Suppressor macrophage (primary cell): ENCODE measurements around the gene ABCC10.
"Not testable (repeated sequence)": the region's sequence is repeated elsewhere in the genome, so short reads cannot be mapped to it uniquely, and the experiment has no call there.

Experiments used
- DNase-seq, 4 experiments: peaks; one replicate each; pipeline ENCODE4 v3.0.0-alpha.2; 2020 to 2022

Gene ABCC10

DNA sequence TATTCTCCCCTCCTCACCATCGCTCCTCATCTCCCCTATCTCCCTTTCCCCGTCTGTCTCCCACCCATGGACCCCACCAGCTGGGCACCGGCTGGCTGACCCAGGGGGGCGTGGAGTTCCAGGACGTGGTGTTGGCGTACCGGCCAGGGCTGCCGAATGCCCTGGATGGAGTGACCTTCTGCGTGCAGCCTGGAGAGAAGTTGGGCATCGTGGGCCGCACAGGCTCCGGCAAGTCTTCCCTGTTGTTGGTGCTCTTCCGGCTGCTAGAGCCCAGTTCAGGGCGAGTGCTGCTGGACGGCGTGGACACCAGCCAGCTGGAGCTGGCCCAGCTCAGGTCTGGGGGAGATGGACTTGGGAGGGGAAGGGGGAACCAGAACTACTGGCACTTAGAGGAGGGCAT is 20.3 kb downstream of the ABCC10 start:
- no peak for DNase-seq

GRCh38 chr6:43448916-43449315 is 21.6 kb downstream of the ABCC10 start:
- no peak for DNase-seq

- no peak for DNase-seq
Measured at GRCh38 chr6:43450699-43451131, 23.4 kb downstream of the ABCC10 start.

- no peak for DNase-seq
Measured at GRCh38 chr6:43451348-43451747, 24.0 kb downstream of the ABCC10 start.

GRCh38 chr6:43451939-43452338 is 24.6 kb downstream of the ABCC10 start:
- no peak for DNase-seq

DNA sequence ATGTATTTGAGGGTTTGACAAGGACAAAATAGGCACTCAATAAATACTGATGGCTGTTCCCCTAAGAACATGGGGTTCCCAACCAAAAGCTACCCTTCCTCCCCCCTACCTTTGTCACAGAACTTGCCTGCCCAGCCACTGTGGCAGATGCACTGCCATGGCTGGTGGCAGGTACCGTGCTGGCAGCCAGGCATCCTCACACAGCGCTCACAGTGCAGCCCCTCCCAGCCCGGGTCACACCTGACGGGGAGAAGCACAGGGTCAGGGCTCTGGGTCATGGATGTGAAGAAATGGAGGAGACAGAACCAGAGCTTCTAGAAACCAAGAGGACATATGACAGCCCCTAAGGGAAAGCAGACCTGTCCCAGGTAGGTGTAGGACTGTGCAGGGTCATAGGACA is 25.6 kb downstream of the ABCC10 start:
- DNase-seq = no peak

DNA sequence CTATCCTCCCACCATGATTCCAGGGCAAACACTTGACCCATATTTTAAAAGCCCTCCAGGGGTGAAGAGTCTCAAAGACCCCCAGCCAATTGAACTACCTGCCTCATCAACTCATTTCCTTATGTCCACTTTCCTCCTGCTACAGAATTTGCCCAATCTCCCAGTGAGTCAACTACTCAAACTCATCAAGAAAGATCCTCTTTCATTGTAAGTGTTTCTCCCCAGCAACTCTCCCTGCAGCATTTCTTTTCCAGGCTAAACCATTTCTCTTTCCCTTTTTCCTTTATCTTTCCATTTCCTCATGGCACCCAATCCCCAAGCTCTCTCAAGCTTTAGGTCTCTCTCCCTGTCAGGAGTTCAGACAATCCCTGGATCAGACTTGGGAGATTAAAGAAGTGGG is 26.5 kb downstream of the ABCC10 start:
- DNase-seq = no peak

GRCh38 chr6:43454290-43454695 is 27.0 kb downstream of the ABCC10 start:
- DNase-seq = peak in 2 of 4 experiments; percentile 81 to 92

- DNase-seq = peak; percentile 11 to 89 (median 63)
Measured at GRCh38 chr6:43454696-43455530, 27.6 kb downstream of the ABCC10 start.

DNA sequence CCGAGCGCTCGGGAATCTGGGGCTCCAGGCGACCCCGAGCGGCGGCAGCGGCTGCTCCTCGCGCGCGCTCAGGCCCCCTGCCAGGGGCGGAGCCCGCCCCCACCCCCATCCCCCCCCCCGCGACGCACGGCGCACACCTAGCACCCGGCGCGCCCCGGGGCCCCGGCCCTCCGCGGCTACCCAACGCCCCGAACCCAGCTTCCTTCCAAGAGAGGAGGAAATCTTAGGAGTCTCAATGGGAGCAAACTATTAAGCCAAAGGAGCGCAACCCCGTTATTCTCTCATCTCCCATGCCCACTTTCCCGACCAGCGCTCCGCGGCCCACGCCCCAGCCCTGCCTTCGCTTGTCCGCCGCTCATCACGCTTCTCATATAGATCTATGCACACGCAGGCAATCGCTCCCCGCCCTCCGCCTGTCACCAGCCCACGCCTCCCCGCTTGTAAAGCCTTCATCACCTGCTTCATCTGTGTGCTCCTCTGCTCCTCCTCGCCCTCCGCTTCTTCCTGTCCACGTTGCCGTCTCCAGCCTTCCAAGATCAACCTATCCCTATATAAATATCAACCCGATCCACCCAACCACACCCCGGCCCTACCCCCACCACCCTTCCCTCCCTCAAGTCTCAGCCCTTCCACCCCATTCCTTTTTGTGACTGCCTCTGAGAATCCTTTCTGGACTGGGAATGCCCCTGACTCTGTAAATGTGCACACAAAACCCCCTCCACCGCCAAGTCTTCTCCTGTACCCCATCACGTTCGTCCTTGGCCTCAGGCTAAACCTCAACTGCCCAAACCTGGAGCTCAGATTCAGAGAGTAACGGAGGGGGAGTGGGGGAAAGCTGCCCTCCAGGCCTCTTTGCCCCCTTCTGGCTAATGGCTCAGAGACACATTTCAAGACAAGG is 28.4 kb downstream of the ABCC10 start, which contains the start of gene DLK2:
TSS of gene DLK2 (minus strand) at position 18 of the 898 bp plus-strand sequence. CDS start 723 bp downstream, outside the sequence.
- peak in 3 of 4 experiments; percentile 16 to 45 (median 35) for DNase-seq

- DNase-seq = no peak
Measured at GRCh38 chr6:43457643-43458042, 30.3 kb downstream of the ABCC10 start.

DNA sequence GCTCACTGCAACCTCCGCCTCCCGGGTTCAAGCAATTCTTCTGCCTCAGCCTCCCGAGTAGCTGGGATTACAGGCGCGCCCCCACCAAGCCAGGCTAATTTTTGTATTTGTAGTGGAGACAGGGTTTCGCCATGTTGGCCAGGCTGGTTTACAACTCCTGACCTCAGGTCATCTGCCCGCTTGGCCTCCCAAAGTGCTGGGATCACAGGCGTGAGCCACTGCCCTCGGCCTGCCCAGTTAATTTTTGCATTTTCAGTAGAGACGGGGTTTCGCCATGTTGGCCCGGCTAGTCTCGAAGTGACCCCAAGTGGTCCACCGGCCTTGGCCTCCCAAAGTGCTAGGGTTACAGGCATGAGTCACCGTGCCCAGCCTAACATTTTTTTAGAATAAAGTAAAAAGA is 30.8 kb downstream of the ABCC10 start:
- not testable (repeated sequence) for DNase-seq

- DNase-seq = no peak
Measured at GRCh38 chr6:43459535-43459934, 32.2 kb downstream of the ABCC10 start.

GRCh38 chr6:43460032-43460431 is 32.7 kb downstream of the ABCC10 start:
- no peak for DNase-seq

GRCh38 chr6:43461936-43462335 is 34.6 kb downstream of the ABCC10 start:
- DNase-seq = no peak

DNA sequence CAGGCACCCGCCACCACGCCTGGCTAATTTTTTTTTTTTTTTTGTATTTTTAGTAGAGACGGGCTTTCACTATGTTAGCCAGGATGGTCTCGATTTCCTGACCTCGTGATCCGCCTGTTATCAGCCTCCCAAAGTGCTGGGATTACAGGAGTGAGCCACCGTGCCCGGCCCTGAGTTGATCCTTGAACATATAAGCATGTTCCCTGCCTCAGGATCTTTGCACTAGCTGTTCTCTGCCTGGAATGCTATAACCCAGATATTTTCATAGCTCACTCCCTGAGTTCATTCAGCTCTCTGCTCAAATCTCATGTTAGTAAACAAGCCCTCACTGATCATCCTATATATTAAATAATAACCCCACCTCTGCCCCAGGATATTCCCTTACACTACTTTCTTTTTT is 37.0 kb downstream of the ABCC10 start:
- no peak for DNase-seq

- peak; percentile 16 to 61 (median 46) for DNase-seq
Measured at GRCh38 chr6:43465948-43466347, 38.6 kb downstream of the ABCC10 start.

GRCh38 chr6:43467265-43467664 is 39.9 kb downstream of the ABCC10 start:
- DNase-seq = not testable (repeated sequence)

- DNase-seq = no peak
Measured at GRCh38 chr6:43467752-43468151, 40.4 kb downstream of the ABCC10 start.

DNA sequence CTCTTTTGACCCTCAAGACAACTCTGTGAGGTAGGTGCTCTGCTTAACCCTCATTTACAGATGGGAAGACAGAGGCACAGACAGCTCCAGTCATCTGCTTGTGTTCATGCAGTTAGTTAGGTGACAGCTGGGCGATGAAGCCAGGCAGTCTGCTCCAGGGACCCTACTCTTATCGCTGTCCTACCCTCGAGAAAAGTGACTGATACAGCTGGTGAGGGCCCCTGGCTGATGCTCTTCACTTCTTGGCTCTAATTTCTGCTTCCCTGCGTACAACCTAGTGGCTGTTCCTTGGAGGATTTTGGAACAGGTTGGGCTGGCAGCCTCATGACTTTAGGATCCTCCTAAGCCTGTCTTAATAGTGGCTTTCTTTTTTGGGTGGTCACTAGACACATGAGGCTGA is 40.9 kb downstream of the ABCC10 start:
- no peak for DNase-seq

GRCh38 chr6:43468748-43469681 is 41.7 kb downstream of the ABCC10 start:
- DNase-seq = no peak

- DNase-seq = no peak
Measured at GRCh38 chr6:43469947-43470346, 42.6 kb downstream of the ABCC10 start.
